Measurements from ENCODE around the gene ISL2.
A peak's percentile ranks its signal among the peaks of the same experiment; 100 is the strongest.

- TF ChIP-seq POLR2A (IDR thresholded peaks at IDR 0.05; ENCODE audit: low read depth, low read length) (no peak), USF2 (IDR thresholded peaks at IDR 0.05; ENCODE audit: low read depth, low read length) (no peak), CTCF (conservative IDR thresholded peaks at IDR 0.05; ENCODE audit: low read depth, low read length) (no peak), FOS (IDR thresholded peaks at IDR 0.05; ENCODE audit: low read depth, low read length) (no peak), BHLHE40 (IDR thresholded peaks at IDR 0.05; ENCODE audit: low read depth, low read length) (peak; percentile 37; the same call in 1 of the 2 replicates), RAD21 (IDR thresholded peaks at IDR 0.05; ENCODE audit: low read length) (no peak), SMC3 (IDR thresholded peaks at IDR 0.05; ENCODE audit: low read depth, low read length) (no peak), RFX5 (IDR thresholded peaks at IDR 0.05; ENCODE audit: low read depth, low read length) (no peak), CEBPB (IDR thresholded peaks at IDR 0.05; ENCODE audit: low read depth, low read length) (no peak), MAZ (IDR thresholded peaks at IDR 0.05; ENCODE audit: borderline replicate concordance, low read depth, low read length) (no peak)
These were observed 3.7 kb downstream of the ISL2 start for GRCh38 chr15:76340198-76340802.
